OCI-M2 (cell line): ENCODE data around the gene ZNF808.
A peak's percentile ranks its signal among the peaks of the same experiment; 100 is the strongest.
"Not testable (repeated sequence)": the region's sequence is repeated elsewhere in the genome, so short reads cannot be mapped to it uniquely, and the experiment has no call there.

Experiments used
- DNase-seq: peaks from one replicate; lab custom pipeline; 2025; ENCODE audit not compliant: unreplicated experiment; lab: John Stamatoyannopoulos, UW

Gene ZNF808

GRCh38 chr19:52527134-52527955 is at the start of gene ZNF808:
ZNF808 (plus strand) TSS chr19:52527668; CDS start chr19:52543285, 15,617 bp downstream.
- peak; percentile 97 for DNase-seq

GRCh38 chr19:52484111-52484743 is 43.2 kb upstream of the ZNF808 start:
- not testable (repeated sequence) for DNase-seq

GRCh38 chr19:52485064-52485463 is 42.4 kb upstream of the ZNF808 start:
- not testable (repeated sequence) for DNase-seq

GRCh38 chr19:52485561-52486240 is 41.8 kb upstream of the ZNF808 start:
- DNase-seq = not testable (repeated sequence)

GRCh38 chr19:52492201-52492993 is 35.1 kb upstream of the ZNF808 start:
- no peak for DNase-seq

GRCh38 chr19:52492994-52493470 is 34.4 kb upstream of the ZNF808 start:
- DNase-seq = no peak

- DNase-seq = no peak
These were observed 33.0 kb upstream of the ZNF808 start for GRCh38 chr19:52494518-52494917.

GRCh38 chr19:52498571-52498970 is 28.9 kb upstream of the ZNF808 start:
- no peak for DNase-seq

GRCh38 chr19:52500474-52500873 is 27.0 kb upstream of the ZNF808 start:
- DNase-seq = not testable (repeated sequence)

- not testable (repeated sequence) for DNase-seq
These were observed 26.5 kb upstream of the ZNF808 start for GRCh38 chr19:52500991-52501390.

GRCh38 chr19:52507266-52507665 is 20.2 kb upstream of the ZNF808 start:
- no peak for DNase-seq

- no peak for DNase-seq
These were observed 11.3 kb upstream of the ZNF808 start for GRCh38 chr19:52516191-52516590.

- no peak for DNase-seq
These were observed 8.8 kb upstream of the ZNF808 start for GRCh38 chr19:52518646-52519045.

GRCh38 chr19:52519175-52519574 is 8.3 kb upstream of the ZNF808 start:
- not testable (repeated sequence) for DNase-seq

GRCh38 chr19:52520013-52520412 is 7.5 kb upstream of the ZNF808 start:
- DNase-seq = no peak

GRCh38 chr19:52522551-52522950 is 4.9 kb upstream of the ZNF808 start:
- no peak for DNase-seq

- no peak for DNase-seq
These were observed 3.4 kb upstream of the ZNF808 start for GRCh38 chr19:52524086-52524485.

GRCh38 chr19:52527956-52528351 is 486 bp downstream of the ZNF808 start:
- DNase-seq = no peak

GRCh38 chr19:52532480-52532879 is 5.0 kb downstream of the ZNF808 start:
- DNase-seq = no peak

- no peak for DNase-seq
These were observed 6.4 kb downstream of the ZNF808 start for GRCh38 chr19:52533901-52534300.

- not testable (repeated sequence) for DNase-seq
These were observed 7.9 kb downstream of the ZNF808 start for GRCh38 chr19:52535385-52535770.
